SU-DHL-6 (cell line): ENCODE measurements around the gene EML2.
"Not testable (repeated sequence)": the region's sequence is repeated elsewhere in the genome, so short reads cannot be mapped to it uniquely, and the experiment has no call there.

Source experiments
- H2AFZ ChIP-seq: fragments of 200-600 bp; sonication (generic); 2 replicates; pipeline ENCODE4 v1.6.1; 2014; ENCODE audit warnings: low read depth, mild to moderate bottlenecking, moderate library complexity, mixed read lengths, antibody characterized with exemption, low read length; ENCODE audit not compliant: severe bottlenecking
- H3F3A ChIP-seq: fragments of 200-600 bp; shearing (Covaris generic); 2 replicates; pipeline ENCODE4 v1.6.0; 2016; ENCODE audit warnings: antibody characterized with exemption, mild to moderate bottlenecking; ENCODE audit not compliant: insufficient read depth
- H3K27ac ChIP-seq: fragments of 200-600 bp; sonication (generic); 2 replicates; pipeline ENCODE4 v1.5.1; 2016; ENCODE audit warnings: low read depth, mild to moderate bottlenecking, low read length, moderate library complexity, mixed read lengths
- H3K27me3 ChIP-seq: fragments of 200-600 bp; sonication (generic), shearing (Covaris generic); 2 replicates; pipeline ENCODE4 v1.6.0; 2014; ENCODE audit warnings: mild to moderate bottlenecking, low read length
- H3K36me3 ChIP-seq: fragments of 200-600 bp; sonication (generic); 2 replicates; pipeline ENCODE4 v1.6.1; 2014; ENCODE audit warnings: mild to moderate bottlenecking, low read length, mixed read lengths
- H3K4me2 ChIP-seq: fragments of 300-600, 200-600 bp; shearing (Covaris generic), sonication (generic); 2 replicates; pipeline ENCODE4 v1.6.0; 2014; ENCODE audit warnings: low read length, low read depth, mild to moderate bottlenecking; ENCODE audit not compliant: poor library complexity, severe bottlenecking
- H3K4me3 ChIP-seq: fragments of 200-600 bp; sonication (generic); 2 replicates; pipeline ENCODE4 v1.5.1; 2014; ENCODE audit warnings: antibody characterized with exemption, low read length, mild to moderate bottlenecking, mixed read lengths; ENCODE audit not compliant: insufficient read depth, poor library complexity, severe bottlenecking
- H3K79me2 ChIP-seq: fragments of 200-600 bp; sonication (generic); 2 replicates; pipeline ENCODE4 v1.6.1; 2014; ENCODE audit warnings: mild to moderate bottlenecking, low read length, moderate library complexity; ENCODE audit not compliant: insufficient read depth
- H3K9ac ChIP-seq: fragments of 200-600 bp; sonication (generic); 2 replicates; pipeline ENCODE4 v1.7.0; 2014; ENCODE audit warnings: mild to moderate bottlenecking, low read length
- H3K9me2 ChIP-seq: fragments of 200-600 bp; sonication (generic); replicated peaks from 2 replicates; pipeline ENCODE4 v1.6.1; 2014; ENCODE audit warnings: low read length; ENCODE audit not compliant: insufficient read depth
- H3K9me3 ChIP-seq: fragments of 200-600 bp; sonication (generic); 2 replicates; pipeline ENCODE4 v1.6.1; 2014; ENCODE audit warnings: low read length, mixed read lengths; ENCODE audit not compliant: insufficient read depth
- H4K20me1 ChIP-seq: fragments of 200-600 bp; sonication (generic); 2 replicates; pipeline ENCODE4 v1.6.1; 2014; ENCODE audit warnings: low read depth, mild to moderate bottlenecking, antibody characterized with exemption, low read length, moderate library complexity, mixed read lengths
- CTCF ChIP-seq: fragments of 200-600 bp; sonication (generic); IDR thresholded peaks from one replicate; pipeline ENCODE4 v1.5.1; 2017; ENCODE audit warnings: antibody characterized with exemption, mild to moderate bottlenecking, low read length, moderate library complexity; ENCODE audit not compliant: insufficient read depth, poor library complexity, severe bottlenecking
- EZH2phosphoT487 ChIP-seq: fragments of 200-600 bp; sonication (generic), shearing (Covaris generic); conservative IDR thresholded peaks from 2 replicates; pipeline ENCODE4 v1.6.1; 2018; ENCODE audit warnings: mild to moderate bottlenecking, antibody characterized with exemption, low read length, moderate library complexity, mixed read lengths

The EML2 gene

GRCh38 chr19:45638930-45639729 lies at the start of gene EML2:
TSS of gene EML2 (minus strand) at chr19:45639397. CDS start at chr19:45639376, 21 bp downstream.
- peak within 1 kb of the TSS; percentile 67 for H3K9ac ChIP-seq
- H3K27me3 ChIP-seq, result no peaks in the 10 kb centered on the region
- peak within 1 kb of the TSS; percentile 87 for H2AFZ ChIP-seq
- H3K79me2 ChIP-seq, result peaks cover 9% of the 10 kb centered on the region; the same call in 1 of the 2 replicates
- H3K4me2 ChIP-seq, result peak within 1 kb of the TSS; percentile 59
- no peaks in the 10 kb centered on the region for H3K9me3 ChIP-seq
- H3K27ac ChIP-seq, result peak within 1 kb of the TSS; percentile 17; the same call in 1 of the 2 replicates
- H3K4me3 ChIP-seq, result peak within 1 kb of the TSS; percentile 62
- TF ChIP-seq CTCF (peak; percentile 69), EZH2phosphoT487 (no peak)
- peaks cover 21% of the 10 kb centered on the region for H3F3A ChIP-seq
- no peaks in the 10 kb centered on the region for H3K9me2 ChIP-seq
- no peaks in the 10 kb centered on the region for H4K20me1 ChIP-seq
- H3K36me3 ChIP-seq, result no peaks in the 10 kb centered on the region

- Histone ChIP-seq H3F3A (peaks cover 7% of the 10 kb centered on the region; the same call in 1 of the 2 replicates), H3K9me3 (no peaks in the 10 kb centered on the region), H3K36me3 (no peaks in the 10 kb centered on the region), H3K27ac (no peak overlapping the region), H3K9me2 (no peaks in the 10 kb centered on the region), H3K9ac (no peak overlapping the region), H4K20me1 (no peaks in the 10 kb centered on the region), H3K4me2 (no peak overlapping the region), H3K4me3 (no peak overlapping the region), H3K27me3 (no peaks in the 10 kb centered on the region), H2AFZ (no peak overlapping the region), H3K79me2 (peaks cover 20% of the 10 kb centered on the region)
- TF ChIP-seq CTCF (no peak), EZH2phosphoT487 (no peak)
These were observed 48.4 kb upstream of the EML2 start for GRCh38 chr19:45687599-45687998.

GRCh38 chr19:45685045-45685444 lies 45.8 kb upstream of the EML2 start:
- not testable (repeated sequence) for H3F3A ChIP-seq, H3K36me3 ChIP-seq, H4K20me1 ChIP-seq

GRCh38 chr19:45682908-45683307 lies 43.7 kb upstream of the EML2 start:
- peaks cover 7% of the 10 kb centered on the region; the same call in 1 of the 2 replicates for H3F3A ChIP-seq
- no peaks in the 10 kb centered on the region for H3K9me2 ChIP-seq
- H4K20me1 ChIP-seq, result no peaks in the 10 kb centered on the region

More at GRCh38 chr19:45685045-45685444, 45.8 kb upstream of the EML2 start:
- H3K4me3 ChIP-seq, H3K79me2 ChIP-seq, H3K27me3 ChIP-seq, H3K27ac ChIP-seq, H2AFZ ChIP-seq, H3K9ac ChIP-seq, H3K9me3 ChIP-seq, H3K4me2 ChIP-seq, H3K9me2 ChIP-seq: not testable (repeated sequence)

More at GRCh38 chr19:45682908-45683307, 43.7 kb upstream of the EML2 start:
- no peak overlapping the region for H2AFZ ChIP-seq
- H3K27me3 ChIP-seq, result no peaks in the 10 kb centered on the region
- H3K27ac ChIP-seq, result no peak overlapping the region
- no peak overlapping the region for H3K9ac ChIP-seq
- TF ChIP-seq CTCF (no peak), EZH2phosphoT487 (no peak)
- H3K36me3 ChIP-seq, result no peaks in the 10 kb centered on the region
- H3K4me2 ChIP-seq, result no peak overlapping the region
- no peak overlapping the region for H3K4me3 ChIP-seq
- no peaks in the 10 kb centered on the region for H3K79me2 ChIP-seq
- H3K9me3 ChIP-seq, result no peaks in the 10 kb centered on the region
